ENCODE results near the gene PLA2G4D. TPM values are rescaled to one million over a fixed set of nuclear protein-coding genes. Genes with fewer than 3 reads are reported as not detected.

PLA2G4D gene
- total RNA-seq, 4 donors from 2014 or later, result not detected

DNA sequence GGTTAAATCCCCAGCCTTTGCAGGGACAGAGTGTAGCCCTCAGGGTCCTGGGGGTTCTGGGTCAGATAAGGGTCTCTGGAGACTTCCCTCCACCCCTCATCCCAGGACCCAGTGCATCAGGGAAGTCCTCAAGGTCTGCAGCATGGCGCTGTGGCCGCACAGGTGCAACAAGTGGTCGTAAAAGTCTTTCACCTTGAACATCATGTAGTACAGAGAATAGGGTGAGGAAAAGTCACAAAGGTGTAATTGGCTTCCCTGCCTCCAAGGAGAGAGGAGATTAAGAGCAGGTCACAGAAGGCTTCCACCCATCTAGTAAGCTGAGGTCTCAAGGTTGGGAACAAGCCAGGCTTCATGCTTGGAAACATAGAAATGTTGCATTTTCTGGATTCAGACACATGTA is 29.2 kb upstream of the PLA2G4D start:
- Histone ChIP-seq H3K4me3 (no peak overlapping the region), H3K27ac (no peak overlapping the region), H3K27me3 (no peaks in the 10 kb centered on the region), H3K9me3 (no peaks in the 10 kb centered on the region), H3K4me1 (no peaks in the 10 kb centered on the region), H3K36me3 (no peaks in the 10 kb centered on the region)
- no peak for TF ChIP-seq POLR2A (IDR thresholded peaks at IDR 0.05)
- TF ChIP-seq, protein P1, sequence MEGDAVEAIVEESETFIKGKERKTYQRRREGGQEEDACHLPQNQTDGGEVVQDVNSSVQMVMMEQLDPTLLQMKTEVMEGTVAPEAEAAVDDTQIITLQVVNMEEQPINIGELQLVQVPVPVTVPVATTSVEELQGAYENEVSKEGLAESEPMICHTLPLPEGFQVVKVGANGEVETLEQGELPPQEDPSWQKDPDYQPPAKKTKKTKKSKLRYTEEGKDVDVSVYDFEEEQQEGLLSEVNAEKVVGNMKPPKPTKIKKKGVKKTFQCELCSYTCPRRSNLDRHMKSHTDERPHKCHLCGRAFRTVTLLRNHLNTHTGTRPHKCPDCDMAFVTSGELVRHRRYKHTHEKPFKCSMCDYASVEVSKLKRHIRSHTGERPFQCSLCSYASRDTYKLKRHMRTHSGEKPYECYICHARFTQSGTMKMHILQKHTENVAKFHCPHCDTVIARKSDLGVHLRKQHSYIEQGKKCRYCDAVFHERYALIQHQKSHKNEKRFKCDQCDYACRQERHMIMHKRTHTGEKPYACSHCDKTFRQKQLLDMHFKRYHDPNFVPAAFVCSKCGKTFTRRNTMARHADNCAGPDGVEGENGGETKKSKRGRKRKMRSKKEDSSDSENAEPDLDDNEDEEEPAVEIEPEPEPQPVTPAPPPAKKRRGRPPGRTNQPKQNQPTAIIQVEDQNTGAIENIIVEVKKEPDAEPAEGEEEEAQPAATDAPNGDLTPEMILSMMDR (IDR thresholded peaks at IDR 0.05), result no peak
- DNase-seq, result peak in 1 of 3 donors; percentile 3

DNA sequence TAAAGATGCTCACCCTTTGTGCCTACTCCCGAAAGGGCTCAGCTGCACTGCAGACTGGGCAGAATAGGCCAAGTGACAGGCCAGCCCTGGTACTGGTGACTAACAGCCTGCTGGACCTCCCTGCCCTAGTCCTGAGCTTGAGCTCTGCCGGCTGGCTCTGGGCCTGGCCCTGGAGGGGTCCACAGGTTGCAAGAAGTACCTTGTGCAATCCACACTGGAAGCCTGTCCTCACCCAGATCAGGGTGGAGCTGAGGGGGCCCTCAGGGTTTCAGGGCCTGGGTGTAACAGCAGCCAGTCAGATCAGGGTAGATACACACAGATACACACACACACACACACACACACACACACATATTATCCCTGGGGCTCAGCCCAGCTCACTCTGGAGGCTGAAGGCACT is 27.3 kb upstream of the PLA2G4D start:
- H3K36me3 ChIP-seq, result no peaks in the 10 kb centered on the region
- no peaks in the 10 kb centered on the region for H3K9me3 ChIP-seq
- no peak overlapping the region for H3K27ac ChIP-seq
- TF ChIP-seq, protein P1 (IDR thresholded peaks at IDR 0.05), result no peak
- no peak for TF ChIP-seq POLR2A (IDR thresholded peaks at IDR 0.05)
- no peaks in the 10 kb centered on the region for H3K4me1 ChIP-seq
- no peak overlapping the region for H3K4me3 ChIP-seq
- DNase-seq, result peak in 1 of 3 donors; percentile 9
- H3K27me3 ChIP-seq, result no peaks in the 10 kb centered on the region

DNA sequence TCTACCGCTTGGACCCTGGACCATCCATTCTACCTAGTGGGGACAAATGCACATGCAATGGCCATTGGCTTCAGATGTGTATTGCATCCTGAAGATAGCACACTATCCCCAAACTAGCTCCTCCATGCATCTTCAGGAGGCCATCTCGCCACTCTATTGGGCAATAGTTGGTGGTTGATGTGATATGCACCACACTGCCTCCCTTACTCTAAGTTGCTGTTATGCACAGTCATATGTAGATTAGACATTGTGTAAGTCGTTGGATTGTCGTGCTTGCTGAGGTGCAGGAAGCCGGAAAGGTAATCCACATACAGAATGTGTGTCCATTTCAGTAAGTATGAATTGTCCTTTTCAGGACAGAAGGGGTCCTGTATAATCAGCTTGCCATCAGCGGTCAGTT is 26.7 kb upstream of the PLA2G4D start:
- no peaks in the 10 kb centered on the region for H3K36me3 ChIP-seq
- no peak for DNase-seq
- no peak overlapping the region for H3K27ac ChIP-seq
- TF ChIP-seq, protein P1 (IDR thresholded peaks at IDR 0.05), result no peak
- TF ChIP-seq POLR2A (IDR thresholded peaks at IDR 0.05), result no peak
- H3K9me3 ChIP-seq, result no peaks in the 10 kb centered on the region
- no peak overlapping the region for H3K4me3 ChIP-seq
- no peaks in the 10 kb centered on the region for H3K4me1 ChIP-seq
- H3K27me3 ChIP-seq, result no peaks in the 10 kb centered on the region

DNA sequence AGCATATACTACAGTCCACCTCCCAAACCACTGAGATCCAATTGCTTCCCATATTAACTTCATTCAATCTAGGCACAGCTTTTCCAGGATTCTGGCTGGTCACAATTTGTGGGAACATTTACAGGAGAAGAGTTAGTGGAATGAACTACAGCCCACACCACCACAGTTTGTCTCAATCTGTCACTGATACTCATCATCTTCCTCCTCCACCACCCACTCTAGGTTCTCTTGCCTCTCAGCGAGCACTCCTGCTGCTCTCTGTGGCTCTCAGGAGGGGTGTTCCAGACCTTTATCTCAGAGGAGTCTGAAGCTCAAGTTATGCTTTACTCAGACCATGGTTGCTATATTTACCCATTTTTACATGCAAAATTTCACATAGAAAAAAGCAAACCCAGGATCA is 25.9 kb upstream of the PLA2G4D start:
- no peak for DNase-seq
- H3K4me1 ChIP-seq, result no peaks in the 10 kb centered on the region
- TF ChIP-seq, protein P1 (IDR thresholded peaks at IDR 0.05), result no peak
- TF ChIP-seq POLR2A (IDR thresholded peaks at IDR 0.05), result no peak
- H3K27me3 ChIP-seq, result no peaks in the 10 kb centered on the region
- no peaks in the 10 kb centered on the region for H3K9me3 ChIP-seq
- no peaks in the 10 kb centered on the region for H3K36me3 ChIP-seq
- no peak overlapping the region for H3K4me3 ChIP-seq
- no peak overlapping the region for H3K27ac ChIP-seq

DNA sequence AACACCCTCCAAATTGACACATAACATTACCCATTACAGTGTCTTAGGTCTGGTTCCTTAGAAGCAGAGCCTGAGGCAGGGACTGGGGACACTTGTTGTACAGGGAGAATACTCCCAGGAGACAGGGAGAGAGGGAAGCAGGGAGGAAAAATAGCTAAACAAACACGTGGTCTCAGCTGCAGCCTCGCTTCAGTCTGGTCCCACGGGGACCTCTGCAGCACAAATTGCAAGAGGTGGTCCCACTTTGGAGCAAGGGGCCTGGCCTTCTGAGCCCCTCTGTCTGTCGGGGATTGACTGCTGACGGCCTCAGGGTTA is 25.0 kb upstream of the PLA2G4D start:
- H3K4me1 ChIP-seq, result no peaks in the 10 kb centered on the region

More for the DNA sequence above, 25.0 kb upstream of the PLA2G4D start:
- Histone ChIP-seq H3K27ac (peak overlapping the region in 2 of 4 donors; percentile 18 to 36), H3K4me3 (peak overlapping the region in 1 of 4 donors; percentile 18), H3K36me3 (no peaks in the 10 kb centered on the region), H3K27me3 (no peaks in the 10 kb centered on the region), H3K9me3 (no peaks in the 10 kb centered on the region)
- no peak for TF ChIP-seq POLR2A (IDR thresholded peaks at IDR 0.05)
- TF ChIP-seq, protein P1 (IDR thresholded peaks at IDR 0.05), result no peak
- DNase-seq, result peak in 1 of 3 donors; percentile 7
